ENCODE results near the gene MYLK4. TPM values are rescaled to one million over a fixed set of nuclear protein-coding genes. Genes with fewer than 3 reads are reported as not detected.
A peak's percentile ranks its signal among the peaks of the same experiment; 100 is the strongest.

MYLK4 gene
- total RNA-seq, 3 donors from 2014 or later, result 0.41 to 0.82 (median 0.43) TPM

DNA sequence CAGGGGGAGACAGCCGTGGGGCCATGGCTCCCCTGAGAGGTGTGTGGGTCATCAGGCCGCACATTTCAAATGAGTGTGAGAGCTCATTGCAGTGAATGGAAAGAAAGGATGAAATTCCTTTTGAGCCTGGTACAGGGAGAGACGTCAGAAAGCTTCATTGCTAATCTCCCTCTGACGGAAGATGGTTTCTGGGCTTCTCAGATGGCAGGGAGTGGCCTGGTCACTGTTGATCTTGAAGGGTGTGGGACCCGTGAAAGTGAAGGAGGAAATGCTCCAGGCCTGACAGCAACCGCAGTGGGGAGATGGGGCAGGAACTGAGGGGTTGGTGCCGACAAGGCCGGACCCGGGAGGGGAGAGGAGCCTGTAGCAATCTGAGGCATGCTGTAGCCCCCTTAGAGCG is 127.4 kb downstream of the MYLK4 start:
- ATAC-seq, result peak; percentile 96
- Histone ChIP-seq H3K4me3 (no peak overlapping the region), H3K36me3 (ENCODE audit: low read depth) (no peaks in the 10 kb centered on the region), H3K4me1 (ENCODE audit: low read depth) (no peaks in the 10 kb centered on the region), H3K9me3 (no peaks in the 10 kb centered on the region)
- DNase-seq, result peak; percentile 64 to 71 (median 67)
- intact Hi-C loops (cut with DNase I, micrococcal nuclease), result no loop called here
- TF ChIP-seq, protein P1, sequence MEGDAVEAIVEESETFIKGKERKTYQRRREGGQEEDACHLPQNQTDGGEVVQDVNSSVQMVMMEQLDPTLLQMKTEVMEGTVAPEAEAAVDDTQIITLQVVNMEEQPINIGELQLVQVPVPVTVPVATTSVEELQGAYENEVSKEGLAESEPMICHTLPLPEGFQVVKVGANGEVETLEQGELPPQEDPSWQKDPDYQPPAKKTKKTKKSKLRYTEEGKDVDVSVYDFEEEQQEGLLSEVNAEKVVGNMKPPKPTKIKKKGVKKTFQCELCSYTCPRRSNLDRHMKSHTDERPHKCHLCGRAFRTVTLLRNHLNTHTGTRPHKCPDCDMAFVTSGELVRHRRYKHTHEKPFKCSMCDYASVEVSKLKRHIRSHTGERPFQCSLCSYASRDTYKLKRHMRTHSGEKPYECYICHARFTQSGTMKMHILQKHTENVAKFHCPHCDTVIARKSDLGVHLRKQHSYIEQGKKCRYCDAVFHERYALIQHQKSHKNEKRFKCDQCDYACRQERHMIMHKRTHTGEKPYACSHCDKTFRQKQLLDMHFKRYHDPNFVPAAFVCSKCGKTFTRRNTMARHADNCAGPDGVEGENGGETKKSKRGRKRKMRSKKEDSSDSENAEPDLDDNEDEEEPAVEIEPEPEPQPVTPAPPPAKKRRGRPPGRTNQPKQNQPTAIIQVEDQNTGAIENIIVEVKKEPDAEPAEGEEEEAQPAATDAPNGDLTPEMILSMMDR (IDR thresholded peaks at IDR 0.05), result no peak

DNA sequence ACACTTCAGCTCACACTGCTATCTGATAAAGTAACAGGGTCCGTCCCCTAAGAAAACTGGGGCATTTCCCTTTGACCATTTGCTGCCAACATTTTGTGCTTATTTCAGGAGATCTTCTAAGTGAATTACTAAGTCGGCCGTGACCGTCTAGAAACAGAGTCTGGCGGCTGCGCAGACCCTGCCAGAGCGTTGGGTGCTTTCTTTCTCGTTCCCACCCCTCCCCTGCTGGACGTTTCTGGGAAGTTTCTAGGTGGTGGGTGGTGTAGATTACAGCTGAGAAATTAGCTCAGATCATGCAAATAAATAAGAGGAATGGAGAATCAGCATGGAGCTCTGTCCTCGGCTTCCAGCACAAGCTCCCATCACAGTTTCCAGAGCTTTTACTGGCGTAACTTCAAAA is 128.1 kb downstream of the MYLK4 start:
- Histone ChIP-seq H3K36me3 (ENCODE audit: low read depth) (no peaks in the 10 kb centered on the region), H3K4me1 (ENCODE audit: low read depth) (no peaks in the 10 kb centered on the region), H3K9me3 (no peaks in the 10 kb centered on the region), H3K4me3 (no peak overlapping the region)
- intact Hi-C loops (cut with DNase I, micrococcal nuclease), result no loop called here
- ATAC-seq (no peak), DNase-seq (no peak)
- TF ChIP-seq, protein P1 (IDR thresholded peaks at IDR 0.05), result no peak

DNA sequence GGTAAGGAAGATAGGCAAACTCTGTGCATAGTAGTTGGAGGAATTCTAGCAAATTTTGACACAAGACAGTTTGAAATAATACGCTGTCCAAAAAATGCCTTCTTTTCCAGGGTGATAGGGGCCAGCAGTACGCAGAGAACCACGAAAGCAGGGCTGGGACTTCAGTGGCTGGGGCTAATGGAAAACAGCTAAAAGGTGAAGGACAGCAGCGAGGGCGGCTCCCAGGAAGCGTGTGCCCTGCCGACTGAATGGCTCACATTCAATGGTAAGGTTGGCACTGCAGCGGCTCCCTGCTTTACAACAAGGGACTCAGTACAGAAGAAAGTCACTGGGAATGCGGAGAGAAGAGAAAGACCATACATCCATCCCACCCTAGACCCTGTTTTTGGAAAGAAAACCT is 131.1 kb downstream of the MYLK4 start:
- TF ChIP-seq, protein P1 (IDR thresholded peaks at IDR 0.05), result no peak
- intact Hi-C loops (cut with DNase I, micrococcal nuclease), result no loop called here
- H3K9me3 ChIP-seq, result no peaks in the 10 kb centered on the region
- H3K4me1 ChIP-seq (ENCODE audit: low read depth), result no peaks in the 10 kb centered on the region
- no peak overlapping the region for H3K4me3 ChIP-seq
- DNase-seq (no peak), ATAC-seq (no peak)
- no peaks in the 10 kb centered on the region for H3K36me3 ChIP-seq (ENCODE audit: low read depth)

DNA sequence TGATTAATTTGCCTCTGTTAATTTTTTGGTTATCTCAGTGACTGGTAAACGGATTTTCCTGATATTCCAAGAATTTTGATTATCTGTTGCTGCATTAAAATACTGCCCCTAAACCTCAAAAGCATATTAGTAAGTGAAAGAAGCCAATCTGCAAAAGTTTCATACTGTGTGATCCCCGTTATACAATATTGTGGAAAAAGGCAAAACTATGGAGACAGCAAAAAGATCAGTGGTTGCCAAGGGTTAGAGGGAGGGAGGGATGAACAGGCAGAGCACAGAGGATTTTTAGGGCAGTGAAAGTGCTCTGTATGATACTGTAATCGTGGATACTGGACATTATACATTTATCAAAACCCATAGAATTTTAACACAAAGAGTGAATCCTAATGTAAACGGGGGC is 133.0 kb downstream of the MYLK4 start:
- no peaks in the 10 kb centered on the region for H3K4me1 ChIP-seq (ENCODE audit: low read depth)
- intact Hi-C loops (cut with DNase I, micrococcal nuclease), result no loop called here
- no peak for DNase-seq
- TF ChIP-seq, protein P1 (IDR thresholded peaks at IDR 0.05), result no peak
- no peaks in the 10 kb centered on the region for H3K36me3 ChIP-seq (ENCODE audit: low read depth)
- peaks cover 4% of the 10 kb centered on the region for H3K9me3 ChIP-seq
- no peak overlapping the region for H3K4me3 ChIP-seq
- no peak for ATAC-seq

DNA sequence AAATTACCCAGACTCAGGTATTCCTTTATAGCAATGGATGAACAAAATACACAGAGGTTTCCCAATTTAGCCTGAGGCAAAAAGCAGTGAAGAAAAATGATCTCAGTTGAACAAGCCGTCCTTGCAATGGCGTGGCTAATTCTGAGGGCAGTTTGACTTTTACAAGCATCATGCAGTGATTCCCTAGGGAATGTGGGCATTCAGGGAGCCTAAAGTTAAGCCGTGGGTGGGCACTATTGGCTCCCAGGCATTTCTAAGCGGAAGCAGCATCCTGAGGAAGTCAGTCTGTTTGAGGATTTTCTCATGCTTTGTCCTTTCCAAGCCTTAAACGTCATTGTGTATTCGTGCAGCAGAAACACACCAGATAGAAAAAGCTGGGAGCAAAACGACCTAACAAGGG is 133.9 kb downstream of the MYLK4 start:
- H3K4me1 ChIP-seq (ENCODE audit: low read depth), result no peaks in the 10 kb centered on the region
- intact Hi-C loops (cut with DNase I, micrococcal nuclease), result no loop called here
- H3K4me3 ChIP-seq, result no peak overlapping the region
- TF ChIP-seq, protein P1 (IDR thresholded peaks at IDR 0.05), result no peak
- H3K9me3 ChIP-seq, result peaks cover 4% of the 10 kb centered on the region
- ATAC-seq, result no peak
- DNase-seq, result no peak
- no peaks in the 10 kb centered on the region for H3K36me3 ChIP-seq (ENCODE audit: low read depth)

DNA sequence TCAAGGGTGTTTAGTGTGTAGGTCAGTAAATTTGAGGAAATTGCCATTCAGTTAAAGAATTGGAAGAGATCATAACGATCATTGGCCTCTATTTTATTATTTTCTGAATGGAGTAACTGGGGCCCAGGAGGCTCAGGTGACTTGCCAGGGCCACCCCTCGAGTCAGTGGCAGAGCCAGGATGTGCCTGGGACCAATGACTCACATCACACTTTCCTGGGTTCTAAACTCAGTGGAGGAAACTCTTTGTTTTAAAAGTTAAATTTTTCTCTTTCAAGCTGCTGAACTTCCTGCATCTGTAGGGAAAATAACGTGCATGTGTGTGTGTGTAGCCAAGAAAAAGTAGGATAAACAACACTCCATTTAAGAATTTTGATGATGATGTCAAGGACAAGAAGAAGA is 135.5 kb downstream of the MYLK4 start:
- intact Hi-C loops (cut with DNase I, micrococcal nuclease), result no loop called here

More for the DNA sequence above, 135.5 kb downstream of the MYLK4 start:
- ATAC-seq, result no peak
- H3K36me3 ChIP-seq (ENCODE audit: low read depth), result no peaks in the 10 kb centered on the region
- H3K4me1 ChIP-seq (ENCODE audit: low read depth), result no peaks in the 10 kb centered on the region
- TF ChIP-seq, protein P1 (IDR thresholded peaks at IDR 0.05), result no peak
- H3K4me3 ChIP-seq, result no peak overlapping the region
- DNase-seq, result no peak
- H3K9me3 ChIP-seq, result peaks cover 4% of the 10 kb centered on the region
